ENCODE results near the gene TNFRSF4.
"Not testable (repeated sequence)": the region's sequence is repeated elsewhere in the genome, so short reads cannot be mapped to it uniquely, and the experiment has no call there.

TNFRSF4 gene

GRCh38 chr1:1176931-1177330 is 37.0 kb downstream of the TNFRSF4 start:
- DNase-seq (ENCODE audit: insufficient read length, low spot score) (no peak), FAIRE-seq (no peak)

GRCh38 chr1:1176063-1176761 is 37.7 kb downstream of the TNFRSF4 start:
- FAIRE-seq; DNase-seq (ENCODE audit: insufficient read length, low spot score): not testable (repeated sequence)

More at GRCh38 chr1:1176931-1177330, 37.0 kb downstream of the TNFRSF4 start:
- no peak for TF ChIP-seq CTCF (IDR thresholded peaks at IDR 0.05; ENCODE audit: insufficient read depth, missing control alignments)

GRCh38 chr1:1175221-1176062 is 38.5 kb downstream of the TNFRSF4 start:
- TF ChIP-seq CTCF (IDR thresholded peaks at IDR 0.05; ENCODE audit: insufficient read depth, missing control alignments): no peak
- FAIRE-seq (no peak), DNase-seq (ENCODE audit: insufficient read length, low spot score) (no peak)

- TF ChIP-seq CTCF (IDR thresholded peaks at IDR 0.05; ENCODE audit: insufficient read depth, missing control alignments): no peak
- FAIRE-seq (no peak), DNase-seq (ENCODE audit: insufficient read length, low spot score) (no peak)
Observed at GRCh38 chr1:1173793-1174415, 40.0 kb downstream of the TNFRSF4 start, which contains the start of gene TTLL10. Gene TTLL10 (plus strand): TSS chr1:1173880. CDS start chr1:1179216, 5,336 bp downstream.

- TF ChIP-seq CTCF (IDR thresholded peaks at IDR 0.05; ENCODE audit: insufficient read depth, missing control alignments): no peak
- no peak for FAIRE-seq
- DNase-seq (ENCODE audit: insufficient read length, low spot score): no peak
Observed at GRCh38 chr1:1173061-1173792, 40.7 kb downstream of the TNFRSF4 start.

- DNase-seq (ENCODE audit: insufficient read length, low spot score) (no peak), FAIRE-seq (no peak)
- TF ChIP-seq CTCF (IDR thresholded peaks at IDR 0.05; ENCODE audit: insufficient read depth, missing control alignments): no peak
Observed at GRCh38 chr1:1171546-1172340, 42.2 kb downstream of the TNFRSF4 start.

Measured in D721Med (cell line).